PC-3 (cell line): ENCODE data around the gene RTL10. TPM values are rescaled to one million over a fixed set of nuclear protein-coding genes. Genes with fewer than 3 reads are reported as not detected.

ENCODE experiments used
- ATAC-seq: fragments of 200-7000 bp; cut with Tn5 transposase; 2 replicates; pipeline ENCODE4 v1.9.1; 2020; ENCODE audit warnings: mild to moderate bottlenecking, moderate library complexity
- BruUV-seq: library from RNA; stranded (reverse); fragments of 400-500 nt; replicated peaks from 2 replicates; lab custom pipeline; 2021; lab: Mats Ljungman, UMichigan
- CTCF ChIA-PET: fragments of 300-600 bp; sonication (Branson Sonifier 250); formaldehyde crosslinking; loops from one replicate; lab custom pipeline; 2022; ENCODE audit warnings: antibody characterized with exemption; lab: Charles Lee
- POLR2A ChIA-PET: fragments of 300-600 bp; sonication (Branson Sonifier 250); formaldehyde crosslinking; loops from one replicate; lab custom pipeline; 2022; ENCODE audit warnings: antibody characterized with exemption; ENCODE audit not compliant: unreplicated experiment; lab: Charles Lee
- DNase-seq: peaks from one replicate; pipeline ENCODE4 v3.0.0-alpha.2; 2015
- H2AFZ ChIP-seq: fragments of 300-600 bp; sonication (generic); 2 replicates; pipeline ENCODE4 v1.6.0; 2016; ENCODE audit warnings: antibody characterized with exemption, low read length
- H3F3A ChIP-seq: fragments of 300-600 bp; sonication (generic); one replicate; pipeline ENCODE4 v1.6.0; 2017; ENCODE audit warnings: antibody characterized with exemption, low read length, control low read depth, mild to moderate bottlenecking; ENCODE audit not compliant: unreplicated experiment
- H3K27ac ChIP-seq: fragments of 300-600 bp; sonication (generic); 2 replicates; pipeline ENCODE4 v1.5.1; 2016; ENCODE audit warnings: mild to moderate bottlenecking, low read length
- H3K27me3 ChIP-seq: fragments of 300-600 bp; sonication (generic); 2 replicates; pipeline ENCODE4 v1.6.1; 2016; ENCODE audit warnings: low read length, mixed read lengths
- H3K36me3 ChIP-seq: fragments of 300-600 bp; sonication (generic); 2 replicates; pipeline ENCODE4 v1.6.1; 2016; ENCODE audit warnings: low read depth, mixed run types, low read length, mixed read lengths
- H3K4me1 ChIP-seq: fragments of 300-600 bp; sonication (generic); 2 replicates; pipeline ENCODE4 v1.5.1; 2016; ENCODE audit warnings: low read length; ENCODE audit not compliant: insufficient read depth
- H3K4me2 ChIP-seq: fragments of 300-600 bp; sonication (generic); 2 replicates; pipeline ENCODE4 v1.6.0; 2016; ENCODE audit warnings: low read length
- H3K4me3 ChIP-seq: fragments of 300-600 bp; sonication (generic); 2 replicates; pipeline ENCODE4 v1.5.1; 2016; ENCODE audit warnings: mild to moderate bottlenecking, low read length, mixed read lengths
- H3K79me2 ChIP-seq: fragments of 300-600 bp; sonication (generic); 2 replicates; pipeline ENCODE4 v1.6.1; 2017; ENCODE audit warnings: low read length, mixed read lengths
- H3K9ac ChIP-seq: fragments of 300-600 bp; sonication (generic); 2 replicates; pipeline ENCODE4 v1.6.0; 2016; ENCODE audit warnings: mild to moderate bottlenecking, low read length
- H3K9me2 ChIP-seq: fragments of 300-600 bp; sonication (generic); replicated peaks from 2 replicates; pipeline ENCODE4 v1.6.1; 2016; ENCODE audit warnings: mixed run types, low read length, mixed read lengths
- H3K9me3 ChIP-seq: fragments of 300-600 bp; sonication (generic); 2 replicates; pipeline ENCODE4 v1.6.1; 2016; ENCODE audit warnings: low read length, mixed read lengths
- H4K20me1 ChIP-seq: fragments of 300-600 bp; sonication (generic); 2 replicates; pipeline ENCODE4 v1.6.1; 2016; ENCODE audit warnings: low read length, mixed read lengths
- EZH2 ChIP-seq: fragments of 300-600 bp; sonication (generic); IDR thresholded peaks from one replicate; pipeline ENCODE4 v1.6.1; 2017; ENCODE audit warnings: antibody characterized with exemption, mild to moderate bottlenecking, low read length; ENCODE audit not compliant: unreplicated experiment
- EZH2phosphoT487 ChIP-seq: fragments of 300-600 bp; sonication (generic); IDR thresholded peaks from 2 replicates; pipeline ENCODE4 v1.6.1; 2018; ENCODE audit warnings: mild to moderate bottlenecking, antibody characterized with exemption, low read length, borderline replicate concordance
- intact Hi-C: fragments of 100-400 bp; cut with micrococcal nuclease; formaldehyde crosslinking; loops from 2 replicates; pipeline ENCODE4 v1.9.0; 2023
- total RNA-seq: library from RNA; depleted of rRNA; stranded (reverse); fragments of >200 nt; gene quantifications from 2 replicates; pipeline ENCODE4 v1.2.3, GENCODE V29; 2014
- TF ChIP-seq, protein P1 (sequence below): fragments of 300-600 bp; sonication (generic); conservative IDR thresholded peaks from 2 replicates; pipeline ENCODE4 v1.5.1; 2017; ENCODE audit warnings: antibody characterized with exemption, low read depth, mild to moderate bottlenecking, low read length

RTL10 gene
- total RNA-seq, 1 experiment from 2014 or later = 7.8 TPM

DNA sequence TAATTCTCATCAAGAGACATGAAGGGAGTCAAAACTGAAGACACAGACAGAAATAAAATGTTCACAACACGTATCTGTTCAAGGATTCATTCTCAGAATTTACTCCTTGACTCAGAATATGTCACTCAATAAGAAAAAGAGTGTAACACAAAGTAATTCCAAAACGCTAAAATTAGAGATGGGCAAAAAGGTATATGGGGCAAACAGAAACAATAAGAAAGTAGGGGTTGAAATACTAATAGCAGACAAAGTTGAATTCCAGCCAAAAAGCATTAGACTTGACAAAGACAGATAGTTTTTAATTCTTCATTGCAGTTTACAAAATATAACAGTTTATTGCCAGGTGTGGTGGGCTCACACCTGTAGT is 26.7 kb downstream of the RTL10 start:
- Histone ChIP-seq H3K9me3 (no peaks in the 10 kb centered on the region), H3K4me3 (no peak overlapping the region), H3K4me2 (no peak overlapping the region), H2AFZ (no peak overlapping the region), H3K27ac (no peak overlapping the region), H3F3A (no peaks in the 10 kb centered on the region), H3K27me3 (no peaks in the 10 kb centered on the region), H3K4me1 (no peaks in the 10 kb centered on the region), H3K9ac (no peak overlapping the region), H4K20me1 (no peaks in the 10 kb centered on the region), H3K79me2 (no peaks in the 10 kb centered on the region), H3K36me3 (no peaks in the 10 kb centered on the region), H3K9me2 (no peaks in the 10 kb centered on the region)
- DNase-seq = no peak
- no TSS peak for BruUV-seq
- ChIA-PET CTCF (no interaction called here), POLR2A (no interaction called here)
- TF ChIP-seq, protein P1, sequence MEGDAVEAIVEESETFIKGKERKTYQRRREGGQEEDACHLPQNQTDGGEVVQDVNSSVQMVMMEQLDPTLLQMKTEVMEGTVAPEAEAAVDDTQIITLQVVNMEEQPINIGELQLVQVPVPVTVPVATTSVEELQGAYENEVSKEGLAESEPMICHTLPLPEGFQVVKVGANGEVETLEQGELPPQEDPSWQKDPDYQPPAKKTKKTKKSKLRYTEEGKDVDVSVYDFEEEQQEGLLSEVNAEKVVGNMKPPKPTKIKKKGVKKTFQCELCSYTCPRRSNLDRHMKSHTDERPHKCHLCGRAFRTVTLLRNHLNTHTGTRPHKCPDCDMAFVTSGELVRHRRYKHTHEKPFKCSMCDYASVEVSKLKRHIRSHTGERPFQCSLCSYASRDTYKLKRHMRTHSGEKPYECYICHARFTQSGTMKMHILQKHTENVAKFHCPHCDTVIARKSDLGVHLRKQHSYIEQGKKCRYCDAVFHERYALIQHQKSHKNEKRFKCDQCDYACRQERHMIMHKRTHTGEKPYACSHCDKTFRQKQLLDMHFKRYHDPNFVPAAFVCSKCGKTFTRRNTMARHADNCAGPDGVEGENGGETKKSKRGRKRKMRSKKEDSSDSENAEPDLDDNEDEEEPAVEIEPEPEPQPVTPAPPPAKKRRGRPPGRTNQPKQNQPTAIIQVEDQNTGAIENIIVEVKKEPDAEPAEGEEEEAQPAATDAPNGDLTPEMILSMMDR = no peak
- TF ChIP-seq EZH2phosphoT487 = no peak
- TF ChIP-seq EZH2 = no peak
- no peak for ATAC-seq
- intact Hi-C loops = no loop called here

DNA sequence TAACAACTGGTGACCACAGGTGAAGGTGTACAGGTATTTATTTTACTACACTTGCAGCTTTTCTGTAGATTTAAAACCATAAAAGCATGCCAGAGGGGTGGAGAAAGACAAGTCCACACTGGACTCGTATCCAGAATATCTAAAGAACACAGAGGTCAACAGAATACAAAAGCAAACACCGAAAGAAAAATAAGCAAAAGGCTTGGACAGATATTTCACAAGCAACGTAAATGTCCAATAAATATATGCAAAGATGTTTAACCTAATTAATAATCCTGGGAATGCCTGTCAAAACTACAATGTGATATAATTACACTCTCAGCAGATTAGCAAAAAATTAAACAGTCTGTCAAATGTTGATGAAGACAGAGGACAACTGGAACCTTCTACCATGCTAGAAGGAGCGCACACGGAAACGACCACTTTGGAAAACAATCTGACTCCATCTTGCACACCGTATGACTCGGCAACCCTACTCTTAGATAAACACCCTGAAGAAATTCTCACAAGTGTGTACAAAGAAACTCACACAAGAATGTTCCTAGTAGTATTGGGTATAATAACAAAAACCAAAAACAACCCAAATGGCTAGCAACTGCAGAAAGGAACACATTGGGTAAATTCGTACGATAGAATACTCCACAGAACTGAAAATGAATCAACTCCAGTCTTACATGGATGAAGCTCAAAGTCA is 27.2 kb downstream of the RTL10 start:
- H3K27me3 ChIP-seq = no peaks in the 10 kb centered on the region
- H3K27ac ChIP-seq = no peak overlapping the region
- no TSS peak for BruUV-seq
- ATAC-seq (no peak), DNase-seq (no peak)
- no peaks in the 10 kb centered on the region for H3K9me3 ChIP-seq
- no peaks in the 10 kb centered on the region for H3K36me3 ChIP-seq
- no peaks in the 10 kb centered on the region for H3K9me2 ChIP-seq
- POLR2A ChIA-PET = no interaction called here
- CTCF ChIA-PET = no interaction called here
- no peak overlapping the region for H3K4me2 ChIP-seq
- H3K9ac ChIP-seq = no peak overlapping the region
- H4K20me1 ChIP-seq = no peaks in the 10 kb centered on the region
- no peak overlapping the region for H3K4me3 ChIP-seq
- no peak for TF ChIP-seq EZH2
- TF ChIP-seq, protein P1 = no peak
- no peak for TF ChIP-seq EZH2phosphoT487
- no peaks in the 10 kb centered on the region for H3K79me2 ChIP-seq
- intact Hi-C loops = no loop called here
- H3K4me1 ChIP-seq = no peaks in the 10 kb centered on the region
- no peaks in the 10 kb centered on the region for H3F3A ChIP-seq
- H2AFZ ChIP-seq = no peak overlapping the region

DNA sequence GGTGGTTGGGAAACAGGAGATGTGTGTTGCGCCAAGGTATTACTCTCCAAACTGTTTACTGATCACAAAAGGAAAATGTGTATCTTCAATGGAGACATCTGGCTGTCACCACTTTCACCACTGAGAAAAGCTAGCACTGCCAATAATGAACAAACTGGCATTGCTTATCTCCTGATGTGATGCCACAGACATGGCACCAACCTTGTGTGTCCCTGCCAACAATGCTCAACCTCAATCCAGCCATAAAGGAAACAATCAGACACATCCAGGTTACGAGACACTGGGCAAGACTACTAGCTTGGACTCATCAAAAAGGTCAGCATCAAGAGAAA is 28.1 kb downstream of the RTL10 start:
- no peak for DNase-seq

More for the DNA sequence above, 28.1 kb downstream of the RTL10 start:
- Histone ChIP-seq H3K9me3 (no peaks in the 10 kb centered on the region), H3K36me3 (no peaks in the 10 kb centered on the region), H2AFZ (no peak overlapping the region), H3K27me3 (no peaks in the 10 kb centered on the region), H3F3A (no peaks in the 10 kb centered on the region), H3K4me2 (no peak overlapping the region), H3K9me2 (no peaks in the 10 kb centered on the region), H3K79me2 (no peaks in the 10 kb centered on the region), H3K9ac (no peak overlapping the region), H3K4me1 (no peaks in the 10 kb centered on the region), H3K4me3 (no peak overlapping the region), H4K20me1 (no peaks in the 10 kb centered on the region), H3K27ac (no peak overlapping the region)
- intact Hi-C loops = no loop called here
- POLR2A ChIA-PET = no interaction called here
- no TSS peak for BruUV-seq
- no peak for ATAC-seq
- CTCF ChIA-PET = no interaction called here
- no peak for TF ChIP-seq EZH2
